ENCODE results near the gene MYCBP. TPM values are rescaled to one million over a fixed set of nuclear protein-coding genes. Genes with fewer than 3 reads are reported as not detected.

Gene MYCBP
- total RNA-seq, 2 donors from 2014 or later: 12.2 to 14.0 TPM

DNA sequence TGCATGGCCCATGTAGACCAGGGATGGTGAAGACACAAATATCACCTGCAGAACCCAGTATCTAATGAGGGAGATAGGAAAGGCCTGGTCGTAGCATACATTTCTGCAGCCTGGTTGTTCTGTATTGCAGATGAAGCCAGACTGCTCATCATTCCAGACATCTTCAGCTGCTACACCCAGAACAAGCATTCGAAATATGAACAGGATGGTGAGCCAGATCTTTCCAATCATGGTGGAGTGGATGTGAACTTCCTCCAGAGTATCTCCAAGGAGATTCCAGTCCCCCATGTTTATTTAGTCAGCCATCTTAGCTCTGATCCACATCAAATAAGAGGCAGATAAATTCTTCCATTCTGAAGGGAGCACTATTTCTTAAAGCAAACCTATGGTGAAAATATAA lies 2.7 kb upstream of the MYCBP start:
- H3K4me1 ChIP-seq: peaks cover 19% of the 10 kb centered on the region
- H3K36me3 ChIP-seq (replicated peaks in 1 of 2; ENCODE audit: insufficient read depth in 1 of 2, low read depth in 2 of 2): no peaks in the 10 kb centered on the region
- DNase-seq (no peak), ATAC-seq (no peak)
- no peaks in the 10 kb centered on the region for H3K27me3 ChIP-seq
- H3K9me3 ChIP-seq: no peaks in the 10 kb centered on the region
- intact Hi-C loops (cut with DNase I): no loop called here
- H3K4me3 ChIP-seq: no peak overlapping the region
- no peak overlapping the region for H3K27ac ChIP-seq
- WGBS, 2 donors: 85 to 86% methylated on average over 2 of the region's 2 CpGs
- TF ChIP-seq POLR2A (IDR thresholded peaks at IDR 0.05): no peak
- TF ChIP-seq, protein P1, sequence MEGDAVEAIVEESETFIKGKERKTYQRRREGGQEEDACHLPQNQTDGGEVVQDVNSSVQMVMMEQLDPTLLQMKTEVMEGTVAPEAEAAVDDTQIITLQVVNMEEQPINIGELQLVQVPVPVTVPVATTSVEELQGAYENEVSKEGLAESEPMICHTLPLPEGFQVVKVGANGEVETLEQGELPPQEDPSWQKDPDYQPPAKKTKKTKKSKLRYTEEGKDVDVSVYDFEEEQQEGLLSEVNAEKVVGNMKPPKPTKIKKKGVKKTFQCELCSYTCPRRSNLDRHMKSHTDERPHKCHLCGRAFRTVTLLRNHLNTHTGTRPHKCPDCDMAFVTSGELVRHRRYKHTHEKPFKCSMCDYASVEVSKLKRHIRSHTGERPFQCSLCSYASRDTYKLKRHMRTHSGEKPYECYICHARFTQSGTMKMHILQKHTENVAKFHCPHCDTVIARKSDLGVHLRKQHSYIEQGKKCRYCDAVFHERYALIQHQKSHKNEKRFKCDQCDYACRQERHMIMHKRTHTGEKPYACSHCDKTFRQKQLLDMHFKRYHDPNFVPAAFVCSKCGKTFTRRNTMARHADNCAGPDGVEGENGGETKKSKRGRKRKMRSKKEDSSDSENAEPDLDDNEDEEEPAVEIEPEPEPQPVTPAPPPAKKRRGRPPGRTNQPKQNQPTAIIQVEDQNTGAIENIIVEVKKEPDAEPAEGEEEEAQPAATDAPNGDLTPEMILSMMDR (IDR thresholded peaks at IDR 0.05): no peak

DNA sequence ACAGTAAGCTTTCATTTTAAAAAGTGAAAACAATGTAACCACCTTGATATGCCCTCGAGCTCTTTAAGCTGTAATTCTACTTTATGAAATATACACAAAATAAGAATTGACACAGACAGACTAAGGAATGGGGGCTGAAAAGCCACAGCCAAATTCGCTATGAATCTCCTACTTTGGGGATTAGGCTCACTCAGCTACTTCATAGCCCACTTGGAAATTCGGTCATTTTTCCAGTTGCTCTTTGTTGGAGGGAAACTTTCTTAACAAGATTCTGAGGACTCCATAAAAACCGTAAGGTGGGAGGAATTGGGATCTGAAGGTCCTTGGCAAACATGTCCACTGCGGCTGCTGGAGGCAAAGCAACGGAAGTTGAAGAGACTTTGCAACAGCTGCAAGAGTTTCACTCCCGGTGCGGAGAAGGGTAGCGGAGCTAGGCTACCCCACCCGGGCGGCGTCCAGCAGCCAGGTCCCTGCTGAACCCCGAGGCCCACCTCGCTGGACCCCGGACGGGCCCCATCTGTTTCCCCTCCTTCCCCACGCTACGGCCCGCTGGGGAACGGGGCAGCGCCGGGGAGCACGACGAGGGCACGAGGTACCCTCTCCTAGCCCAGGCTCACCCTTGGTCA lies 634 bp downstream of the MYCBP start:
- peaks cover 19% of the 10 kb centered on the region for H3K4me1 ChIP-seq
- WGBS, 2 donors: 4% methylated on average over 19 to 25 of the region's 25 CpGs
- TF ChIP-seq, protein P1 (IDR thresholded peaks at IDR 0.05): no peak
- no peak for TF ChIP-seq POLR2A (IDR thresholded peaks at IDR 0.05)
- intact Hi-C loops (cut with DNase I): no loop called here
- peak overlapping the region; percentile 84 to 85 for H3K4me3 ChIP-seq
- no peaks in the 10 kb centered on the region for H3K9me3 ChIP-seq
- peak; percentile 9 to 33 (median 24) for DNase-seq
- H3K27me3 ChIP-seq: no peaks in the 10 kb centered on the region
- peak overlapping the region in 3 of 4 donors; percentile 53 to 82 (median 78) for H3K27ac ChIP-seq
- peak; percentile 2 for ATAC-seq
- H3K36me3 ChIP-seq (replicated peaks in 1 of 2; ENCODE audit: insufficient read depth in 1 of 2, low read depth in 2 of 2): no peaks in the 10 kb centered on the region

DNA sequence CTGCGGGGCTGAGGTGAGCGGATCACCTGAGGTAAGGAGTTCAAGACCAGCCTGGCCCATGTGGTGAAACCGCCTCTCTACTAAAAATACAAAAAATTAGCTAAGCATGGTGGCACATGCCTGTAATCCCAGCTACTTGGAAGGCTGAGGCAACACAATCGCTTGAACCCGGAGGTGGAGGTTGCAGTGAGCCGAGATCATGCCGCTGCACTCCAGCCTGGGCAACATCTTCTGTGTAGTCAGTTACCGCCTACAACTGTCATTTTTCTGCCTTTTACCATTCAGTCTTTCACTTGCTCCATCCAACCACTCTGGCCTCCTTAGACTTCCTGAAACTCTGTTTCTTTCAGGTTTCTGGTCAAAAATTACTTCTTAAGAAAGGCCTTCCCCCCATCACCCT lies 2.2 kb downstream of the MYCBP start:
- Histone ChIP-seq H3K27me3 (no peaks in the 10 kb centered on the region), H3K9me3 (no peaks in the 10 kb centered on the region), H3K36me3 (replicated peaks in 1 of 2; ENCODE audit: insufficient read depth in 1 of 2, low read depth in 2 of 2) (no peaks in the 10 kb centered on the region), H3K27ac (no peak overlapping the region), H3K4me3 (no peak overlapping the region), H3K4me1 (peaks cover 19% of the 10 kb centered on the region)
- WGBS, 2 donors: 89 to 94% methylated on average over 8 of the region's 8 CpGs
- TF ChIP-seq, protein P1 (IDR thresholded peaks at IDR 0.05): no peak
- TF ChIP-seq POLR2A (IDR thresholded peaks at IDR 0.05): no peak
- DNase-seq (no peak), ATAC-seq (no peak)
- intact Hi-C loops (cut with DNase I): no loop called here

DNA sequence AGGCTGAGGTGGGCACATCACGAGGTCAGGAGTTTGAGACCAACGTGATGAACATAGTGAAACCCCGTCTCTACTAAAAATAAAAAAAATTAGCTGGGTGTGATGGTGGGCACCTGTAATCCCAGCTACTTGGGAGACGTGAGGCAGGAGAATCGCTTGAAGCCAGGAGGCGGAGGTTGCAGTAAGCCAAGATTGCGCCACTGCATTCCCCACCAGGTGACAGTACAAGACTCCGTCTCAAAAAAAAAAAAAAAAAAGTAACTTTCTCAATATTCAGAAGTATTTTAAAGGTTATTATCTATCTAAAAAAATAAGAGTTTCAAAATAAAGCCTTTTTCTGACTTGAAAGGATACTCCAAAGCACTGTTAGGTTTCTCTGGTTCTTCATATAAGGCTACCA lies 5.9 kb downstream of the MYCBP start:
- TF ChIP-seq POLR2A (IDR thresholded peaks at IDR 0.05): no peak
- TF ChIP-seq, protein P1 (IDR thresholded peaks at IDR 0.05): no peak
- no peak for DNase-seq
- ATAC-seq: no peak
- Histone ChIP-seq H3K4me3 (no peak overlapping the region), H3K9me3 (no peaks in the 10 kb centered on the region), H3K36me3 (replicated peaks in 1 of 2; ENCODE audit: insufficient read depth in 1 of 2, low read depth in 2 of 2) (peaks cover 0 to 2% of the 10 kb centered on the region in 2 donors), H3K4me1 (peaks cover 9% of the 10 kb centered on the region), H3K27ac (no peak overlapping the region), H3K27me3 (no peaks in the 10 kb centered on the region)
- intact Hi-C loops (cut with DNase I): no loop called here
- 90 to 95% methylated on average over 8 of the region's 8 CpGs for WGBS, 2 donors

DNA sequence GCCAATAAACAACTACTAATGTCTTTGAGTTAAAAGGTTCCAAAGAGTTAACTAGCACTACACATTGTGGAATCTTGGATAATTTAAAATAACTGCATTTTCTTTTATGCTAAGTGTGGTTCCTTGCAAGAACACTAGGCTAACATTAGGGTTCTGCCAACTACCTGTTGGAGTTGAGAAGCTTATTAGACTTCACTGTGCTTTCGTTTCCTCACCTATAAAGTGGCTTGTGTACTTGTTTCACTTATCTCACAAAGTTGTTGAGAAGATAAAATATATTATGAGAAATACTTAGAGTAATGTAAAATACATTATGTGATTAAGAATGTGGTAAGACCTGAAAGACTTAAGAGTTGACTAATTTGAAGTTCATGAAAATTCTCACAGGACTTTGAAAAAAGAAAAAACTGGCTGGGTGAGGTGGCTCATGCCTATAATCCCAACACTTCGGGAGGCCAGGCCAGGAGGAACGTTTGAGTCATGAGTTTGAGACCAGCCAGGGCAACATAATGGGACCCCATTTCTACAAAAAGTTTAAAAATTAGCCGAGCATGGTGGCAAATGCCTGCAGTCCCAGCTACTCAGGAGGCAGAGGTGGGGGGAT lies 7.9 kb downstream of the MYCBP start:
- intact Hi-C loops (cut with DNase I): no loop called here
- Histone ChIP-seq H3K27ac (no peak overlapping the region), H3K36me3 (replicated peaks in 1 of 2; ENCODE audit: insufficient read depth in 1 of 2, low read depth in 2 of 2) (peaks cover 0 to 2% of the 10 kb centered on the region in 2 donors), H3K4me3 (no peak overlapping the region), H3K27me3 (no peaks in the 10 kb centered on the region), H3K9me3 (no peaks in the 10 kb centered on the region), H3K4me1 (peaks cover 15% of the 10 kb centered on the region)
- DNase-seq: no peak
- 61 to 69% methylated on average over 4 of the region's 4 CpGs for WGBS, 2 donors
- ATAC-seq: no peak
- TF ChIP-seq, protein P1 (IDR thresholded peaks at IDR 0.05): no peak
- TF ChIP-seq POLR2A (IDR thresholded peaks at IDR 0.05): no peak

All from body of pancreas (tissue), 4 donors.